ENCODE results near the gene DBH. TPM values are rescaled to one million over a fixed set of nuclear protein-coding genes. Genes with fewer than 3 reads are reported as not detected.
A peak's percentile ranks its signal among the peaks of the same experiment; 100 is the strongest.

Gene DBH
- total RNA-seq, 1 donor from 2014 or later: not detected

DNA sequence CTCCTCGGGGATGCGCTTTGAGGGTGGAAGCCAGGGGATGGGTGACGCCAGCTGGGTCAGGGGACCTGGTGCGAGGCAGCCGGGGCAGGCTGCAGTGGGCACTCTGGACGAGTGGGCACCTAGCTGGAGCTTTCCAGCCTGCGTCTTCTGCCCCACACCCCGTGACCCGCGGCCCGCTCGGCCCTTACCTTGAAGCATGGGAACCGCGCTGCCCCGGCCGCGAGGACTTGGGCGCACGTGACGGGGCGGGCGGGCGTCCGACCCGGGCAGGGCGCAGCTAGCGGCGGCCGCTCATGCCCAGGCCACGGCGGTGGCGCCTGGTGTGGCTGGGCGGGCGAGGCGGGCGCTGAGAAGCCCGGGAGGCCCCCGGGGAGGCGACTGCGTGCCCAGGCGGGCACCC lies 27.3 kb upstream of the DBH start:
- Mint-ChIP-seq H3K4me3 (no peak overlapping the region), H3K27ac (no peak overlapping the region), H3K27me3 (peaks cover 22% of the 10 kb centered on the region), H3K9me3 (no peaks in the 10 kb centered on the region), H3K36me3 (ENCODE audit: low read depth) (no peaks in the 10 kb centered on the region), H3K4me1 (no peaks in the 10 kb centered on the region)
- DNase-seq: no peak
- intact Hi-C loops (cut with micrococcal nuclease): no loop called here

GRCh38 chr9:133609311-133610098 lies 26.7 kb upstream of the DBH start, which contains the start of gene FAM163B:
FAM163B (minus strand) TSS chr9:133609389; CDS start chr9:133580223, 29,166 bp downstream.
- Mint-ChIP-seq H3K27ac (no peak within 1 kb of the TSS), H3K4me3 (no peak within 1 kb of the TSS), H3K9me3 (no peaks in the 10 kb centered on the region), H3K27me3 (peaks cover 22% of the 10 kb centered on the region), H3K36me3 (ENCODE audit: low read depth) (no peaks in the 10 kb centered on the region), H3K4me1 (no peaks in the 10 kb centered on the region)
- intact Hi-C loops (cut with micrococcal nuclease): no loop called here
- DNase-seq: peak; percentile 85

GRCh38 chr9:133610845-133611244 lies 25.3 kb upstream of the DBH start:
- intact Hi-C loops (cut with micrococcal nuclease): no loop called here
- DNase-seq: no peak
- no peak overlapping the region for H3K27ac Mint-ChIP-seq
- no peaks in the 10 kb centered on the region for H3K9me3 Mint-ChIP-seq
- H3K4me1 Mint-ChIP-seq: no peaks in the 10 kb centered on the region
- H3K36me3 Mint-ChIP-seq (ENCODE audit: low read depth): no peaks in the 10 kb centered on the region
- H3K4me3 Mint-ChIP-seq: no peak overlapping the region
- peaks cover 22% of the 10 kb centered on the region for H3K27me3 Mint-ChIP-seq

- DNase-seq: no peak
- Mint-ChIP-seq H3K27ac (no peak overlapping the region), H3K4me1 (no peaks in the 10 kb centered on the region), H3K4me3 (no peak overlapping the region), H3K9me3 (no peaks in the 10 kb centered on the region), H3K36me3 (ENCODE audit: low read depth) (no peaks in the 10 kb centered on the region), H3K27me3 (peaks cover 22% of the 10 kb centered on the region)
- intact Hi-C loops (cut with micrococcal nuclease): no loop called here
Observed at GRCh38 chr9:133612051-133612450, 24.1 kb upstream of the DBH start.

- Mint-ChIP-seq H3K36me3 (ENCODE audit: low read depth) (no peaks in the 10 kb centered on the region), H3K27me3 (peaks cover 22% of the 10 kb centered on the region)
Observed at GRCh38 chr9:133612816-133613215, 23.3 kb upstream of the DBH start.

DNA sequence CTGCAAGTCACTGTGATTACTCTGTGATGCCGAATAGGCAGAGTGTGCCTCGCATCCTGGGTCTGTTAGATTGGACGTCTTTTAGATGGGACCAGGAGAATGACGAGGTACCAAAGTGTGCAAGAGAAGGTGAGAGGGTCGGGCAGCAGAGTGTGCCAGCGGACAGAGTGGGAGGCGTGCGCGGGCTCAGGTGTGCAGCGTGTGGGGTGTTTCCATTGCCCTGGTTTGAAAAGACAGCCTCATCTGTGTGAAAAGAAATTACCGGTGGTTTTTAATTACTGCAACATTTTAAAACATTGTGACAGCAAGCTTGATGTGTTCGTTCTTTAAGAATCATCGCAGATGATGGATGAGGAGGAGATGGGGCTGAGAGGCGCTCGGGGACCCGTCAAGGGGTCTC lies 22.7 kb upstream of the DBH start:
- Mint-ChIP-seq H3K27me3 (peaks cover 23% of the 10 kb centered on the region), H3K4me1 (no peaks in the 10 kb centered on the region), H3K9me3 (no peaks in the 10 kb centered on the region), H3K36me3 (ENCODE audit: low read depth) (no peaks in the 10 kb centered on the region), H3K4me3 (no peak overlapping the region), H3K27ac (no peak overlapping the region)
- no peak for DNase-seq
- intact Hi-C loops (cut with micrococcal nuclease): no loop called here

More at GRCh38 chr9:133612816-133613215, 23.3 kb upstream of the DBH start:
- DNase-seq: no peak
- intact Hi-C loops (cut with micrococcal nuclease): no loop called here
- H3K9me3 Mint-ChIP-seq: no peaks in the 10 kb centered on the region
- no peak overlapping the region for H3K4me3 Mint-ChIP-seq
- H3K4me1 Mint-ChIP-seq: no peaks in the 10 kb centered on the region
- no peak overlapping the region for H3K27ac Mint-ChIP-seq

DNA sequence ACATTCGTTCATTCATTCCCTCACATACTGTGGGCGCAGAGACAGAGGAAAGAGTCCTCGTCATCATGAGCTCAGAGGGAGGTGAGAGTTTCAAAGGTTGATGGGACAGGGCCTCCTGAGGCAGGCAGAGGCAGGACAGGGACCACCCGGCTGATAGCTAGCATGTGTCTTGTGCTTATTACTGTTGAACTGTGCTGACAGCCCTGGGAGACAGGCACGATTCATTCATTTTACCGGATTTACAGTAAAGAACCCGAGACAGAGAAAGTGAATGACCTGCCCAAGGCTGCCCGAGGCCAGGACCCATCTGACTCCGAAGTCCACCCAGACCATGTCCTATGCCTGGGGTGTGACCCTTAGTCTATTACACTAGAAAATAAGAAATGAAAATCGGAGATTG lies 22.1 kb upstream of the DBH start:
- Mint-ChIP-seq H3K27me3 (peaks cover 25% of the 10 kb centered on the region), H3K9me3 (no peaks in the 10 kb centered on the region), H3K4me1 (peaks cover 2% of the 10 kb centered on the region), H3K36me3 (ENCODE audit: low read depth) (no peaks in the 10 kb centered on the region), H3K27ac (no peak overlapping the region), H3K4me3 (no peak overlapping the region)
- intact Hi-C loops (cut with micrococcal nuclease): no loop called here
- DNase-seq: no peak

DNA sequence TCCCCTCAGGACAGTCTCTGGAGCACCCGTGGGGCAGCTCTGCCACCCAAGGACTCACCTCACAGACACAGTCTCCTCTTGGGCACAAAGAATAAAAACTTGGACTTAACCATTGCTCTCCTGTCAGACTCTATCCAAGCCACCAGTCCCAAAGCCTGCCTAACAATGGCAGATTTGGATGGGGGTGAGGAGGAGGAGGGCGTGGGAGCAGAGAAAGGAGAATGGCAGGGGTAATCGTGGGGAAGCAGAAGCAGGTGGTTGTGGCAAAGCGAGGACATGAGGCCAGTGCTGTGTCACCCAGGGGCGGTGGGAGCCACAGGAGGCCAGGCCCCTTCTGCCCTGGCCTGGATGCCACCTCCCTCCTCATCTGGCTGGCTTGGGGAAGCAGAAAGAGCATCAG lies 21.5 kb upstream of the DBH start:
- H3K36me3 Mint-ChIP-seq (ENCODE audit: low read depth): no peaks in the 10 kb centered on the region
- peaks cover 22% of the 10 kb centered on the region for H3K27me3 Mint-ChIP-seq
- no peak for DNase-seq
- no peak overlapping the region for H3K27ac Mint-ChIP-seq
- no peaks in the 10 kb centered on the region for H3K9me3 Mint-ChIP-seq
- peaks cover 7% of the 10 kb centered on the region for H3K4me1 Mint-ChIP-seq
- H3K4me3 Mint-ChIP-seq: no peak overlapping the region
- intact Hi-C loops (cut with micrococcal nuclease): no loop called here

- H3K27me3 Mint-ChIP-seq: peaks cover 19% of the 10 kb centered on the region
- H3K4me1 Mint-ChIP-seq: peaks cover 12% of the 10 kb centered on the region
- H3K9me3 Mint-ChIP-seq: no peaks in the 10 kb centered on the region
- no peak for DNase-seq
- H3K27ac Mint-ChIP-seq: no peak overlapping the region
- intact Hi-C loops (cut with micrococcal nuclease): no loop called here
- H3K36me3 Mint-ChIP-seq (ENCODE audit: low read depth): no peaks in the 10 kb centered on the region
- no peak overlapping the region for H3K4me3 Mint-ChIP-seq
Observed at GRCh38 chr9:133615186-133615585, 21.0 kb upstream of the DBH start.

GRCh38 chr9:133615606-133616188 lies 20.5 kb upstream of the DBH start:
- Mint-ChIP-seq H3K27me3 (peaks cover 14% of the 10 kb centered on the region), H3K9me3 (no peaks in the 10 kb centered on the region), H3K36me3 (ENCODE audit: low read depth) (no peaks in the 10 kb centered on the region), H3K4me3 (no peak overlapping the region), H3K4me1 (peaks cover 15% of the 10 kb centered on the region), H3K27ac (no peak overlapping the region)
- intact Hi-C loops (cut with micrococcal nuclease): no loop called here
- DNase-seq: no peak

GRCh38 chr9:133616643-133617405 lies 19.3 kb upstream of the DBH start:
- peaks cover 9% of the 10 kb centered on the region for H3K27me3 Mint-ChIP-seq
- peaks cover 22% of the 10 kb centered on the region for H3K4me1 Mint-ChIP-seq
- H3K4me3 Mint-ChIP-seq: no peak overlapping the region
- H3K36me3 Mint-ChIP-seq (ENCODE audit: low read depth): no peaks in the 10 kb centered on the region
- DNase-seq: no peak
- no peak overlapping the region for H3K27ac Mint-ChIP-seq
- H3K9me3 Mint-ChIP-seq: no peaks in the 10 kb centered on the region
- intact Hi-C loops (cut with micrococcal nuclease): no loop called here

GRCh38 chr9:133618726-133619125 lies 17.4 kb upstream of the DBH start:
- Mint-ChIP-seq H3K27me3 (peaks cover 9% of the 10 kb centered on the region), H3K27ac (no peak overlapping the region), H3K4me3 (no peak overlapping the region), H3K4me1 (peaks cover 26% of the 10 kb centered on the region), H3K9me3 (no peaks in the 10 kb centered on the region), H3K36me3 (ENCODE audit: low read depth) (no peaks in the 10 kb centered on the region)
- intact Hi-C loops (cut with micrococcal nuclease): no loop called here
- no peak for DNase-seq

- peak overlapping the region; percentile 61 for H3K27ac Mint-ChIP-seq
Observed at GRCh38 chr9:133619791-133620190, 16.4 kb upstream of the DBH start.

GRCh38 chr9:133621725-133622267 lies 14.4 kb upstream of the DBH start:
- peaks cover 26% of the 10 kb centered on the region for H3K4me1 Mint-ChIP-seq
- intact Hi-C loops (cut with micrococcal nuclease): no loop called here
- peaks cover 9% of the 10 kb centered on the region for H3K27me3 Mint-ChIP-seq
- H3K4me3 Mint-ChIP-seq: no peak overlapping the region
- H3K27ac Mint-ChIP-seq: no peak overlapping the region
- H3K36me3 Mint-ChIP-seq (ENCODE audit: low read depth): no peaks in the 10 kb centered on the region
- DNase-seq: no peak
- peaks cover 10% of the 10 kb centered on the region for H3K9me3 Mint-ChIP-seq

More at GRCh38 chr9:133619791-133620190, 16.4 kb upstream of the DBH start:
- Mint-ChIP-seq H3K4me1 (peaks cover 26% of the 10 kb centered on the region), H3K36me3 (ENCODE audit: low read depth) (no peaks in the 10 kb centered on the region), H3K27me3 (peaks cover 9% of the 10 kb centered on the region), H3K9me3 (no peaks in the 10 kb centered on the region), H3K4me3 (peak overlapping the region; percentile 40)
- intact Hi-C loops (cut with micrococcal nuclease): no loop called here
- DNase-seq: peak; percentile 88
